Vagina (tissue), 2 donors: ENCODE measurements around the gene KIF7.

Source experiments
- CTCF ChIP-seq, 3 experiments: fragments of 450-650 bp in 2 of 3; fragments of 200-600 bp in 1 of 3; sonication (generic) in 1 of 3; IDR thresholded peaks; one replicate each; pipeline ENCODE4 v1.5.1; 2017 to 2019; ENCODE audit warnings: antibody characterized with exemption in 3 of 3, mild to moderate bottlenecking in 2 of 3, moderate library complexity in 2 of 3
- POLR2AphosphoS5 ChIP-seq, 2 donors: sonication (generic); formaldehyde crosslinking; IDR thresholded peaks; one replicate each; pipeline ENCODE4 v1.9.0; 2017; ENCODE audit warnings: antibody characterized with exemption in 2 of 2, mild to moderate bottlenecking in 2 of 2, low read depth in 1 of 2; ENCODE audit not compliant: insufficient read depth in 1 of 2

DNA sequence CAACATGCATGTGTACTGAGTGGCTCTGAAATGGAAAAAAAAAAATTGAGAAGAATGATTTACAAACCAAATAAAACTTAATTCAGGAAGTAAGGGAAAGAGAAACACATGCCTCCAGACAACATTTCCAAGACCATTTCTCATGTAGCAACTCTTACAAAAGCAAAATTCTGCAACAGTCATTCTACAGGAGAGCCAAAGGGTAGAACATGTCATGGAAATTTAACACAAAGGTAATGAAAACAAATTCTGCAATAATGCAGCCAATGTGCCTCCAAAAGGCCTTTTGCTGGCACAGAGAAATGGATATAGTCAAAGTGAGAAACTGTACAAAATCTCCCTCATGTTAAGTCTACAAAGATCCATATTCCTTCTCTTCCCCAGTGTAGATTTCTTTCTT lies 31.3 kb upstream of the KIF7 start:
- TF ChIP-seq CTCF (IDR thresholded peaks at IDR 0.05) (no peak), POLR2AphosphoS5 (IDR thresholded peaks at IDR 0.05; ENCODE audit: insufficient read depth in 1 of 2, low read depth in 1 of 2) (no peak)
